K562 (cell line): Measurements from ENCODE around the gene OSBPL7. TPM values are rescaled to one million over a fixed set of nuclear protein-coding genes. Genes with fewer than 3 reads are reported as not detected.

Experiments used
- CBFA2T3 ChIP-seq: fragments of 450-650 bp; IDR thresholded peaks from 2 replicates; pipeline ENCODE4 v1.6.1; 2017
- CBX1 ChIP-seq: sonication (generic); IDR thresholded peaks from 2 replicates; pipeline ENCODE4 v1.6.1; 2016; ENCODE audit warnings: antibody characterized with exemption, low read depth, mild to moderate bottlenecking
- CXXC5 ChIP-seq: fragments of 250-450 bp; sonication (Bioruptor Pico); IDR thresholded peaks from 2 replicates; pipeline ENCODE4 v1.8.0; 2022; ENCODE audit warnings: inconsistent platforms, mild to moderate bottlenecking, moderate library complexity
- HMGN3 ChIP-seq: IDR thresholded peaks from 2 replicates; pipeline ENCODE4 v1.6.1; 2011; ENCODE audit warnings: borderline replicate concordance, low read depth, mild to moderate bottlenecking, mixed read lengths, low read length; ENCODE audit not compliant: insufficient read length; ENCODE audit errors: extremely low read depth
- HNRNPK ChIP-seq: fragments of 200-400 bp; formaldehyde crosslinking; IDR thresholded peaks from one replicate; pipeline ENCODE4 v1.6.1; 2018; ENCODE audit warnings: mild to moderate bottlenecking, low read depth, low read length; ENCODE audit not compliant: poor library complexity, severe bottlenecking
- MCM2 ChIP-seq: fragments of 450-650 bp; IDR thresholded peaks from 2 replicates; pipeline ENCODE4 v1.6.1; 2017; ENCODE audit warnings: low read depth, mild to moderate bottlenecking
- MCM5 ChIP-seq: fragments of 450-650 bp; IDR thresholded peaks from 2 replicates; pipeline ENCODE4 v1.6.1; 2016; ENCODE audit warnings: low read depth
- MTA3 ChIP-seq: fragments of 450-650 bp; formaldehyde crosslinking; IDR thresholded peaks from 2 replicates; pipeline ENCODE4 v1.6.1; 2017; ENCODE audit warnings: mild to moderate bottlenecking, borderline replicate concordance
- NELFE ChIP-seq: IDR thresholded peaks from 2 replicates; pipeline ENCODE4 v1.6.1; 2011; ENCODE audit warnings: mild to moderate bottlenecking; ENCODE audit not compliant: insufficient read depth, insufficient read length
- NEUROD1 ChIP-seq: fragments of 150-350 bp; IDR thresholded peaks from 2 replicates; pipeline ENCODE4 v1.6.1; 2014; ENCODE audit warnings: borderline replicate concordance, low read length, low read depth; ENCODE audit not compliant: partially characterized antibody
- NFXL1 ChIP-seq: fragments of 450-650 bp; formaldehyde crosslinking; IDR thresholded peaks from 2 replicates; pipeline ENCODE4 v1.4.0; 2021; ENCODE audit warnings: mild to moderate bottlenecking
- PCBP1 ChIP-seq: fragments of 200-400 bp; formaldehyde crosslinking; IDR thresholded peaks from 2 replicates; pipeline ENCODE4 v1.6.1; 2018; ENCODE audit warnings: mild to moderate bottlenecking, low read depth, low read length; ENCODE audit not compliant: poor library complexity, severe bottlenecking
- PHF8 ChIP-seq: fragments of 200-600 bp; sonication (generic); IDR thresholded peaks from 2 replicates; pipeline ENCODE4 v1.6.1; 2012; ENCODE audit warnings: mixed run types, mild to moderate bottlenecking, inconsistent platforms, low read length, moderate library complexity, borderline replicate concordance
- PPARD ChIP-seq: fragments of 250-450 bp; sonication (Bioruptor Pico); IDR thresholded peaks from 2 replicates; pipeline ENCODE4 v1.8.0; 2022; ENCODE audit warnings: inconsistent platforms, mild to moderate bottlenecking, moderate library complexity
- PTRF ChIP-seq: fragments of 450-650 bp; IDR thresholded peaks from 2 replicates; pipeline ENCODE4 v1.6.1; 2016; ENCODE audit warnings: mild to moderate bottlenecking, missing genetic modification characterization, missing compliant biosample characterization
- RBBP5 ChIP-seq: fragments of 200-600 bp; sonication (generic); IDR thresholded peaks from 2 replicates; pipeline ENCODE4 v1.6.1; 2012; ENCODE audit warnings: borderline replicate concordance, mild to moderate bottlenecking, low read length, control low read depth, inconsistent platforms; ENCODE audit not compliant: insufficient read depth, poor library complexity, severe bottlenecking
- RBM22 ChIP-seq: fragments of 200-400 bp; formaldehyde crosslinking; IDR thresholded peaks from 2 replicates; pipeline ENCODE4 v1.6.1; 2018; ENCODE audit warnings: low read length, low read depth; ENCODE audit not compliant: poor library complexity, severe bottlenecking
- RHOXF2B ChIP-seq: fragments of 250-450 bp; sonication (Bioruptor Pico); conservative IDR thresholded peaks from 2 replicates; pipeline ENCODE4 v1.5.1; 2021
- SMAD2 ChIP-seq: fragments of 150-350 bp; IDR thresholded peaks from 2 replicates; pipeline ENCODE4 v1.6.1; 2014; ENCODE audit warnings: low read depth, mild to moderate bottlenecking, low read length
- SNIP1 ChIP-seq: fragments of 450-650 bp; IDR thresholded peaks from 2 replicates; pipeline ENCODE4 v1.7.1; 2017; ENCODE audit warnings: low read depth, mild to moderate bottlenecking
- TCF7 ChIP-seq: sonication (generic); IDR thresholded peaks from 2 replicates; pipeline ENCODE4 v1.6.1; 2016; ENCODE audit warnings: antibody characterized with exemption, borderline replicate concordance
- ZKSCAN8 ChIP-seq: fragments of 200-800 bp; sonication (Bioruptor generic); IDR thresholded peaks from 2 replicates; pipeline ENCODE4 v1.6.1; 2016; ENCODE audit warnings: missing genetic modification characterization, missing compliant biosample characterization
- ZNF174 ChIP-seq: fragments of 250-450 bp; sonication (Bioruptor Pico); IDR thresholded peaks from 2 replicates; pipeline ENCODE4 v1.4.0; 2020; ENCODE audit warnings: mild to moderate bottlenecking
- ZNF41 ChIP-seq: fragments of 250-450 bp; sonication (Bioruptor Pico); conservative IDR thresholded peaks from 2 replicates; pipeline ENCODE4 v1.4.0; 2020; ENCODE audit warnings: mild to moderate bottlenecking
- ZNF586 ChIP-seq: fragments of 450-650 bp; formaldehyde crosslinking; conservative IDR thresholded peaks from 2 replicates; pipeline ENCODE4 v1.4.0; 2020; ENCODE audit warnings: mild to moderate bottlenecking, moderate library complexity
- ZNF707 ChIP-seq: fragments of 250-450 bp; sonication (Bioruptor Pico); conservative IDR thresholded peaks from 2 replicates; pipeline ENCODE4 v1.8.0; 2022; ENCODE audit warnings: inconsistent platforms, mild to moderate bottlenecking, moderate library complexity
- ZZZ3 ChIP-seq: fragments of 450-650 bp; IDR thresholded peaks from 2 replicates; pipeline ENCODE4 v1.6.1; 2016; ENCODE audit warnings: antibody characterized with exemption, mild to moderate bottlenecking, moderate library complexity
- polyA plus RNA-seq, 8 experiments: library from polyadenylated mRNA; depleted of rRNA in 4 of 8; stranded (reverse) in 5 of 8; unstranded in 3 of 8; fragments of >200 nt; fragmentation: Nextera tagmentation in 2 of 8; fragmentation: Illumina TruSeq in 1 of 8; extraction: Ambion mirVana in 2 of 8; extraction: Trizol in 1 of 8; gene quantifications; 2 replicates each; pipeline versions ENCODE4 v1.2.1 to v1.2.3, GENCODE V29; 2011 to 2014; ENCODE audit warnings: inconsistent platforms in 1 of 8, missing spikeins in 1 of 8
- total RNA-seq, 7 experiments: library from RNA; depleted of rRNA in 6 of 7; stranded (reverse); fragments of >200 nt in 6 of 7; fragmentation: Illumina TruSeq in 2 of 7; extraction: Trizol in 2 of 7; gene quantifications; 2 replicates each; pipeline versions ENCODE4 v1.2.1 to v1.2.3, GENCODE V29; 2011 to 2021; ENCODE audit warnings: low replicate concordance in 1 of 7
- TF ChIP-seq, protein P1 (sequence below): sonication (generic); formaldehyde crosslinking; IDR thresholded peaks from 2 replicates; pipeline ENCODE4 v1.8.0; 2022; ENCODE audit warnings: mild to moderate bottlenecking, missing genetic modification reagents, borderline replicate concordance
- TF ChIP-seq, protein P2 (sequence below): sonication (generic); formaldehyde crosslinking; IDR thresholded peaks from 2 replicates; pipeline ENCODE4 v1.9.0; 2022; ENCODE audit warnings: mild to moderate bottlenecking, missing genetic modification reagents

OSBPL7 gene
- total and polyA plus RNA-seq, 9 of the 15 experiments (the other 6 are each of a cell fraction or from before 2014, with no cell fraction given): 0.32 to 11.9 (median 5.8) TPM

DNA sequence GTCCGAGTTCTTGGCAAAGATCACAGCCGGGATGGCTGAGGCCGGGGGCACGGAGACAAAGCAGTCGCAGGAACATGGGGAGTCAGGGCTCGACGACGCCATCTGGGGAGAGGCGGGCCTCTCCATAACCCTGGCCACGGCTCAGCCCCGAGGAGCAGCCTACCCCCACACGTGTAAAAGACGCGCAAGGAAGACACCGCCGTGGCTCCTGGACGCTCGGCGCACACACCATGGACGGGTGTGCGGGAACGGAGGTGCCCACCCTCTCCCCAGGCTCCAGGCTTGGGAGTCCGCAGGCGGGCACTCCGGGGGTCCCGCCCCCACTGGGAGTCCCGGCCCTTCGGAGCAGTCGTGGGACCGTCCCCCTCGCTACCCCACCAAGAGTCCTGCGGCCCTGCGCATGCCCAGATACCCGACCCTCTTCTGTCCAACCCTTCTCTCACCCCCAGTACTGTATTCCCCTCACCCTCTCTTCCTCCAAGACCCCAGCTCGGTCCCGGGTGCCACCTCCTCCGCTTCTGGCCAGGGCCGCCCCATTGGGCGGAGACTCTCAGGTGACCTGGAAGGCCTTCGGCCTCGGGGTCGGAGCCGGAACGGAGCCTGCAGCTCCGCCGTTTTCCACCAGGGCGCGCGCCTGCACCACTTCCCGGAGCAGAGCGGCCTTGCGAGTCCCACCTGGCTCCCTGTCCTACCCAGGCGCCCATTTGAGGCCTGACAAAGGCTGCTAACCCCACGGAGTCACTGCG is 19.3 kb upstream of the OSBPL7 start, which contains the start of gene SCRN2 (continued):
- TF ChIP-seq ZZZ3 (no peak), RBBP5 (no peak), NELFE (no peak), PPARD (no peak), RBM22 (no peak), PHF8 (peak; percentile 86; the same call in 1 of the 2 replicates), HMGN3 (no peak), RHOXF2B (no peak), PCBP1 (peak; percentile 92), PTRF (tag) (no peak), MCM2 (no peak), SMAD2 (no peak), ZNF586 (CRISPR knock-in tag) (no peak), MTA3 (peak; percentile 58; the same call in 1 of the 2 replicates), ZNF174 (CRISPR knock-in tag) (no peak), SNIP1 (no peak), HNRNPK (no peak), NFXL1 (CRISPR knock-in tag) (no peak), CBFA2T3 (no peak), CXXC5 (CRISPR knock-in tag) (peak; percentile 58), CBX1 (peak; percentile 62; the same call in 1 of the 2 replicates), ZKSCAN8 (CRISPR knock-in tag) (no peak), ZNF41 (CRISPR knock-in tag) (no peak), ZNF707 (CRISPR knock-in tag) (no peak), TCF7 (no peak), NEUROD1 (no peak), MCM5 (no peak)
- TF ChIP-seq, protein P1, sequence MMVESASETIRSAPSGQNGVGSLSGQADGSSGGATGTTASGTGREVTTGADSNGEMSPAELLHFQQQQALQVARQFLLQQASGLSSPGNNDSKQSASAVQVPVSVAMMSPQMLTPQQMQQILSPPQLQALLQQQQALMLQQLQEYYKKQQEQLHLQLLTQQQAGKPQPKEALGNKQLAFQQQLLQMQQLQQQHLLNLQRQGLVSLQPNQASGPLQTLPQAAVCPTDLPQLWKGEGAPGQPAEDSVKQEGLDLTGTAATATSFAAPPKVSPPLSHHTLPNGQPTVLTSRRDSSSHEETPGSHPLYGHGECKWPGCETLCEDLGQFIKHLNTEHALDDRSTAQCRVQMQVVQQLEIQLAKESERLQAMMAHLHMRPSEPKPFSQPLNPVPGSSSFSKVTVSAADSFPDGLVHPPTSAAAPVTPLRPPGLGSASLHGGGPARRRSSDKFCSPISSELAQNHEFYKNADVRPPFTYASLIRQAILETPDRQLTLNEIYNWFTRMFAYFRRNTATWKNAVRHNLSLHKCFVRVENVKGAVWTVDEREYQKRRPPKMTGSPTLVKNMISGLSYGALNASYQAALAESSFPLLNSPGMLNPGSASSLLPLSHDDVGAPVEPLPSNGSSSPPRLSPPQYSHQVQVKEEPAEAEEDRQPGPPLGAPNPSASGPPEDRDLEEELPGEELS: no peak
- TF ChIP-seq, protein P2, sequence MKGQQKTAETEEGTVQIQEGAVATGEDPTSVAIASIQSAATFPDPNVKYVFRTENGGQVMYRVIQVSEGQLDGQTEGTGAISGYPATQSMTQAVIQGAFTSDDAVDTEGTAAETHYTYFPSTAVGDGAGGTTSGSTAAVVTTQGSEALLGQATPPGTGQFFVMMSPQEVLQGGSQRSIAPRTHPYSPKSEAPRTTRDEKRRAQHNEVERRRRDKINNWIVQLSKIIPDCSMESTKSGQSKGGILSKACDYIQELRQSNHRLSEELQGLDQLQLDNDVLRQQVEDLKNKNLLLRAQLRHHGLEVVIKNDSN (CRISPR knock-in tag): peak; percentile 82
